ENCODE data around the gene RABGEF1.

GRCh38 chr7:66748791-66749190, 8.3 kb downstream of the RABGEF1 start:
- no peak for TF ChIP-seq EZH2 (IDR thresholded peaks at IDR 0.05; ENCODE audit: low read depth, unreplicated experiment)
- TF ChIP-seq CTCF (conservative IDR thresholded peaks at IDR 0.05; ENCODE audit: low read depth in 2 of 2) = no peak
- TF ChIP-seq, protein P1, sequence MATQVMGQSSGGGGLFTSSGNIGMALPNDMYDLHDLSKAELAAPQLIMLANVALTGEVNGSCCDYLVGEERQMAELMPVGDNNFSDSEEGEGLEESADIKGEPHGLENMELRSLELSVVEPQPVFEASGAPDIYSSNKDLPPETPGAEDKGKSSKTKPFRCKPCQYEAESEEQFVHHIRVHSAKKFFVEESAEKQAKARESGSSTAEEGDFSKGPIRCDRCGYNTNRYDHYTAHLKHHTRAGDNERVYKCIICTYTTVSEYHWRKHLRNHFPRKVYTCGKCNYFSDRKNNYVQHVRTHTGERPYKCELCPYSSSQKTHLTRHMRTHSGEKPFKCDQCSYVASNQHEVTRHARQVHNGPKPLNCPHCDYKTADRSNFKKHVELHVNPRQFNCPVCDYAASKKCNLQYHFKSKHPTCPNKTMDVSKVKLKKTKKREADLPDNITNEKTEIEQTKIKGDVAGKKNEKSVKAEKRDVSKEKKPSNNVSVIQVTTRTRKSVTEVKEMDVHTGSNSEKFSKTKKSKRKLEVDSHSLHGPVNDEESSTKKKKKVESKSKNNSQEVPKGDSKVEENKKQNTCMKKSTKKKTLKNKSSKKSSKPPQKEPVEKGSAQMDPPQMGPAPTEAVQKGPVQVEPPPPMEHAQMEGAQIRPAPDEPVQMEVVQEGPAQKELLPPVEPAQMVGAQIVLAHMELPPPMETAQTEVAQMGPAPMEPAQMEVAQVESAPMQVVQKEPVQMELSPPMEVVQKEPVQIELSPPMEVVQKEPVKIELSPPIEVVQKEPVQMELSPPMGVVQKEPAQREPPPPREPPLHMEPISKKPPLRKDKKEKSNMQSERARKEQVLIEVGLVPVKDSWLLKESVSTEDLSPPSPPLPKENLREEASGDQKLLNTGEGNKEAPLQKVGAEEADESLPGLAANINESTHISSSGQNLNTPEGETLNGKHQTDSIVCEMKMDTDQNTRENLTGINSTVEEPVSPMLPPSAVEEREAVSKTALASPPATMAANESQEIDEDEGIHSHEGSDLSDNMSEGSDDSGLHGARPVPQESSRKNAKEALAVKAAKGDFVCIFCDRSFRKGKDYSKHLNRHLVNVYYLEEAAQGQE (IDR thresholded peaks at IDR 0.05; ENCODE audit: unreplicated experiment) = no peak
